ENCODE data around the gene NTSR1.

DNA sequence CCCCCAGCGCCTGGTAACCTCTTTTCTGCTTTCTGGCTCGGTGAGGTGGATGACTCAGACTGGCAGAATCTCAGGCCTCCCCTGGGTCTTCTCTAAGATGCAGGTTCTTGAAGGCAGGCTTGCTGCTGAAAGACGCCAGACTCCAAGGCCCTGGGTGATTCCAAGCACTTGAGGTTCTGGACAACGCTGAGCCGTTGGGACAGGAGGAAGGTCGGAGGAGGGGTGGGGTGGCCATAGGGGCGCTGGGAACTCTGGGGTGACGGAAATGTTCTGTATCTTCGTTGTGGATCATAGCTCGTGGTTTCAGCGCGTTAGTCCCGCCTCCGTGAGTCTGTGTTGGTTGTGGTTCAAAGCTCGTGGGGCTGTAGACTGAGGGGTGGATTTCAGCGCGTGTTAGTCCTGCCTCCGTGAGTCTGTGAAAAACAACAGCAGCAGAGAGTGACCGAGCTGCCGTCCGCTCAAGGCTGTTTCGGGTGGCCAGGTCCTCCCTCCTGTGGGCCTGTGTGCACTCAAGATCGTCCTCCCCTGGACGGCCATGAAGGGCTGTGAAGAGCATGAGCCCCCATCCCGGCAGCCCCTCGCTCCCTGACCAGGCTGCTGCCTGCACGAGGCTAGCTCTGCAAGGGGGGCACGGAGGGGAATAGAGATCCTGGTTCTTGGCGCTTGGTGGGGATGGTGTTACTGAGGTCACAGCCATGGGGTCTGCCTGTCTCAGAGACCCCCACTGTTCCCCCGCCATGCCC, 7.7 kb downstream of the NTSR1 start:
- no peak for TF ChIP-seq CTCF (conservative IDR thresholded peaks at IDR 0.05 in 1 of 2, IDR thresholded peaks at IDR 0.05 in 1 of 2; ENCODE audit: extremely low read depth in 1 of 2, insufficient read depth in 1 of 2, low read depth in 1 of 2, low read length in 2 of 2)
- no peak for TF ChIP-seq EZH2 (IDR thresholded peaks at IDR 0.05; ENCODE audit: borderline replicate concordance, low read length)

Measured in mammary epithelial cell (primary cell).